ENCODE data around the gene RAB40B. TPM values are rescaled to one million over a fixed set of nuclear protein-coding genes. Genes with fewer than 3 reads are reported as not detected.

The RAB40B gene
- total and polyA plus RNA-seq, 2 of the 13 experiments (the other 11 are each of a cell fraction or from before 2014, with no cell fraction given) = 6.2 to 6.5 TPM

GRCh38 chr17:82734987-82735866 is 36.7 kb upstream of the RAB40B start, which contains the start of gene FN3K (continued):
- TF ChIP-seq ZNF318 (CRISPR knock-in tag; IDR thresholded peaks at IDR 0.05) (no peak), ZNF564 (CRISPR knock-in tag; IDR thresholded peaks at IDR 0.05) (no peak), ZNF572 (CRISPR knock-in tag; IDR thresholded peaks at IDR 0.05) (0 out of 2 replicates have a peak, but pooled peaks have one; percentile 27), ZNF496 (CRISPR knock-in tag; IDR thresholded peaks at IDR 0.05; ENCODE audit: insufficient replicate concordance) (no peak), ZNF414 (CRISPR knock-in tag; IDR thresholded peaks at IDR 0.05) (no peak), ETV6 (CRISPR knock-in tag; conservative IDR thresholded peaks at IDR 0.05) (0 out of 2 replicates have a peak, but pooled peaks have one; percentile 54), DDIT3 (CRISPR knock-in tag; IDR thresholded peaks at IDR 0.05) (no peak), AKNA (CRISPR knock-in tag; IDR thresholded peaks at IDR 0.05; ENCODE audit: borderline replicate concordance) (no peak), KDM2A (CRISPR knock-in tag; IDR thresholded peaks at IDR 0.05; ENCODE audit: borderline replicate concordance, low read depth) (peak; percentile 90), NR2F1 (CRISPR knock-in tag; IDR thresholded peaks at IDR 0.05) (no peak), ZNF543 (CRISPR knock-in tag; IDR thresholded peaks at IDR 0.05) (no peak; the same call in 1 of the 2 replicates)
